ENCODE measurements around the gene TSPAN8.

DNA sequence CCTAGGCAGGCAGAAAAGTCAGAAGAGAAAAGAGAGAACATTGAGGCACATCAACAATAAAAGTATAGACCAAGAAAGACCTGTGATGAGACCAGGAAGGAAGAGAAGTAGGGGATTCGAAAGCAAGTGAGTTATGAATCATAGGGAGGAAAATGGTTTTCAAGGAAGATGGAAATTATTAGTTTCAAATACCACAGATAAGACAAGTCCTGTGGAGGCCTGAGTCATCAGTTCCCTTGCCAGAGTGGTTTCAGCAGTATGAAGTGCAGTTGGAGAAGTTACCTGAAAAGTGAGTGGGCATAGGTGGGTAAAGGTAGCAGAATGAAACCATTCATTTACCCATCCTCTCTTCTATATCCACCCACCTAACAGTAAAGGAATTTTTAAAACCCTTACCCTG lies 25.2 kb upstream of the TSPAN8 start:
- TF ChIP-seq POLR2A (IDR thresholded peaks at IDR 0.05; ENCODE audit: low read depth) (no peak), POLR2AphosphoS5 (IDR thresholded peaks at IDR 0.05) (no peak)
